ENCODE data around the gene PDZD2.

- no peak for TF ChIP-seq CTCF (IDR thresholded peaks at IDR 0.05)
- TF ChIP-seq ZFX (IDR thresholded peaks at IDR 0.05; ENCODE audit: borderline replicate concordance): no peak
These were observed 461.9 kb downstream of the PDZD2 start for GRCh38 chr5:32100691-32101302.

Data from 22Rv1 (cell line).